GM08714 (cell line): ENCODE results near the gene MRGPRE.

ENCODE experiments used
- H3K4me3 ChIP-seq: fragments of 200-500 bp; sonication (Bioruptor generic); 2 replicates; pipeline ENCODE4 v1.5.1; 2014; ENCODE audit warnings: mild to moderate bottlenecking, low read length, inconsistent platforms
- ZNF274 ChIP-seq: IDR thresholded peaks from 2 replicates; pipeline ENCODE4 v1.6.1; 2012; ENCODE audit warnings: mild to moderate bottlenecking, low read depth, low read length

MRGPRE gene

DNA sequence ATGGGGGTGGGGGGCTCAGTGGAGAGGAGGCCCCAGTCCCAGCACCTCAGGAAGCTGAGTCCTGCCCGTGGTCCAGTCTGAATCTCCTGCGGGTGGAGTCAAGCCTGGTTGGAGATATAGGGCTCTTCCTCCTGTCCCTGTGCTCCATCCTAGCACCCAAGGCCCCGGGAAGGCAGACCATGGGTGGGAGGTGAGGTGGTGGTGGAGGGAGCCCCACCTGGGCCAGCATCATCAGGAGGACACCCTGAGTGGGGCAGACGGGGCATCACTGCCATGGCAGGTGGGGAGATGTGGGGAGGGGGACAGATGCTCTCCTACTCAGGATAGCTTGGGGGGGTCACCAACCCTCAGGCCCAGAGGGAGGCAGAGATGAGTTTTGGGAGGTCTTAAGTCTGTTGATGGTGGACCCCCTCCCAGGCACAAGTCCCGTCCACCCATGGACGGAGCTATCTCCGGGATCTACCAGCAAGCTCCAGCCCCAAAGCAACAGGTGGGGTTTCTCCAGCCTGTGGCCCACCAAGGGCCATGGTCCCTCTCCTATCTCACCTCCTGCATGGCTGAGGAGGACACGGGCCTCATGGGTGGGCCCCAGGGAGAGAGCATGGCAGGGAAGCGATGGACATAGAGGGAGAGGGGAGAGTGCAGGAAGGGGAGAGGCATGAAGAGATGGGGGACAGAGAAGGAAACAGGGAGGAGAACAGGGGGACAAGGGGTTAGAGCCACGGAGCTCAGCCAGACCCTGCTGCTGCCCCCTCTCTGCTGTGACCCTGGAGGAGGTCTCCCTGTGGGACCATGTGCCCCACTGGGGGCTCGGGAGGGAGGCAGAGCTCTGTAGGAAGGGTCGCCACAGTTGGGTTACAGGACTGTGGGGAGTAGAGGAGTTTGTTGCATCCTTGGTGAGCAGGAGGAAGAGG, 1.3 kb downstream of the MRGPRE start:
- TF ChIP-seq ZNF274, result no peak
- no peak overlapping the region for H3K4me3 ChIP-seq

DNA sequence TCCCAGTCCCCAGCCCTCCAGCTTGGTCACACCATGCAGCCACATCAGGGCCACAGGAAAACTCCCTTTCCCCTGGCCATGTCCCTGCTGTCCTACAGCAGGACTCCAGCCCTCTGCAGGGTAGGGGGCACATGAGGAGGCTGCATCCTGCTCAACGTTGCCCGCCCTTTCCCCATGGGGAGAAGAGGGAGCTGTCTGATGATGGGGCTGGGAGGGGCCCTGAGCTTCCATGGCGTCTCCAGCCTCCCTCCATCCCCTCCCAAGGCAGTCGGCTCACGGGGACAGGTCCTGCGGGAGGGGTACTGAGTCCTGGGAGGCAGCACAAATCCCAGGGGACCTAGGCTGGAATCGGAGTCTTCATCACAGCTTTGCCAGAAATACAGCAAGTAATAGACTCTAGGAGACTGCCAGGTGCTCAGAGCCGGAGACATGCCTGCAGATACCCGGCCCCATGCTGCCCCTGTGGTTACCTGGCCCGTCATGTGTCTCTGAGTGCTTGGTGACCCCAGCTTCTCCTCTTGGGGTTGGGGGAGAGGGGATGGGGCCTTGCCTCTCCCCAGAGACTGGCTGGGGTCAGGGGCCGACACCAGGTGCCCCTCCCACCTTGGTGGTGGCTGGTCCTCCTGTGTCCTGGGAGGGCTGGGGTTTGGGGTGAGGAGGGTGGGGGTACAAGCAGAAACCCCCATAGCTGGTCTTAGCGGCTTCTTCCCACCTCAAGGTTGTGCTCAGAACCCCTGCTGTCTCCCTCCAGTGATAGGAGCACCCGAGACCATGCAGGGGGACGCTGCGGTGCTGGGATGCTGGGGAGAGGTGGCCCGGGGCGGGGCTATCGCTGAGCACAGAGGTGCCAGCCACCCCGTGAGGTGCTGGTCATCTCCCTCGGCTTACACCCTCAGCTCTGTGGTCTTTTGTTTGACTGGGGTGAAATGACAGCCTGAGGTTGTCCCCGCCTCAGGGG, 2.3 kb downstream of the MRGPRE start:
- no peak overlapping the region for H3K4me3 ChIP-seq
- TF ChIP-seq ZNF274, result no peak

DNA sequence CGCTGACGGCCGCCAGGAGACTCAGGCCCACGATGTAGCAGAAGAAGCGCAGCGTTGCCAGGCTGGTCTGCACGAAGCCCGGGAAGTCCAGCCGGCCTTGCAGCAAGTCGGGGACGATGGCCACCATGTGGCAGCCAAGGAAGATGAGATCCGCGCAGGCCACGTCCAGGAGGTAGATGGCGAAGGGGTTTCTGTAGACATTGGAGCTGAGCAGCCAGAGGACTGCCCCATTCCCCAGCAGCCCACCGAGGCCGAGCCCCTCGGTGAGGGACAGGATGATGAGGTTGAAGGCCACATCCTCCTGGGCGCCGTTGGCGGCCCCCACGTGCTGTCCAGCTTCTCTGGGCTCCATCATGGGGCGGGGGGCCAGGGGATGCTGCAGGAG, 3.8 kb downstream of the MRGPRE start:
- no peak overlapping the region for H3K4me3 ChIP-seq
- no peak for TF ChIP-seq ZNF274

DNA sequence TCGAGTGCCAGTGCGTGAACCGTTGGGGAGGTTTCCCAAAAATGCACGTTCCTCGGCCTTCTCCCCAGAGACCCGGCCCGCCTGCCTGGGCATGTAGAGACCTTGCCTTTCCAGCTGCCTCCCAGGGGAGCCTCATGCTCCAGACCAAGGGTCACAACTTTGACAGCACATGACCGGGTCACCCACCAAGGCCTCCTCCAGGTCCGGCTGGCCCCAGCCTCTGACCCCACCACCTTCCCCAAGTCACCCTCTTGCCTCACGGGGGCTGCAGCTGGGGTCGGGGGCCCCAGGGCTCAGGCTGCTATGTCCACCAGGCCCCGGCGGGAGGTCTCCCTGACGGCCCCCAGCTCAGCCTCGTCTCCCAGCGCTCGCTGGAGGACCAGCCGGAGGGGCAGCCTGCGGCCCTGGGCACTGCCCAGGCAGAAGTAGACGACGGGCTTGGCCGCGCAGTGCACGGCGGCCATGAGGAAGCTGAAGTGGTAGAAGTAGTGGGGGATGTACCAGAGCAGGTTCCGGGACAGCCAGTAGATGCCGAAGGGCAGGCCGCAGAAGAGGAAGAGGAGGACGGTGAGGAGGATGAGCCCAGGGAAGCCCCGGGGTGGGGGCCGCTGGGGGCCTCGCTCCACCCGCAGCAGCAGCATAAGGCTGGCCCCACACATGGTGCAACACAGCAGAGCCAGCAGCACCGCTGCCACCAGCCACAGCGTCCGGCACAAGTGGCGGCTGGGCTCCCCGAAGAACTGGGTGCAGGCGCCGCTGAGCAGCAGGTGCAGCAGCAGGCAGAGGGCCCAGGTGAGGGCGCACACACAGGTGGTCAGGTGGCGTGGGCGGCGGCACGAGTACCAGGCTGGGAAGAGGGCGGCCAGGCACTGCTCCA, 4.4 kb downstream of the MRGPRE start:
- H3K4me3 ChIP-seq, result no peak overlapping the region
- TF ChIP-seq ZNF274, result no peak

DNA sequence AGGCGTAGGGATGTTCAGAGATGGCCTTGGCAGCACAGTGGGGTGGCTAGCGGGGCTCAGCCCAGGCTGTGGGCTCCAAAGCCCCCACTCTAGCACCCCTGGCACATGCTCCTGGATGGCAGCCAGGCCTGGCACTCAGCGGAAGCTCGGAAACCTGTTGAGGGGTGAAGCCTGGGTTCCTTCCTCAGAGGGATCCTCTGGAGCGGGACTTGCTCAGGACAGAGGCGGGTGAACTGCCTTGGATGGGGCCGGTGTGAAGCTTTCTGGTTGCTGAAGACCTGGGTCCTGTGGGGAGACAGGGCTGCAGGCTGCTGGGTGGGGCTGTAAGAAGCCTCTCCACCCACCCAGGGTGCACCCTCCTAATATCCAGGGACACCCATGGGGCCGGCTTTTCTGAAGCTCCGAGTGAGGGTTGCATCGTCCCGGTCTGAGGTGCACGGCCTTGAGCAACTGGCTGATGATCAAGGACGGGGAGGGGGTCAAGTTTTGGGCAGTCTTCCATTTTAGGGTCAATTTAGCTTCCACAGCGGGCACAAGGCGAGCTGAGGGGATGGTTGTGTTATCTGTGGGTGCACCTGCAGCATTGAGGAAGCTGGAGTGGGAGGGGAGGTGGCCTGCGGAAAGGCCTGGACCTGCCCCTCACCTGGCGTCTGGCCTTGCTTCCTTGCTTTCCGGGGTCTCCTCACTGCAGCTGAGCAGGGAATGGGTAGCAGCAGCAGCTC, 5.2 kb downstream of the MRGPRE start:
- H3K4me3 ChIP-seq, result no peak overlapping the region
- no peak for TF ChIP-seq ZNF274

DNA sequence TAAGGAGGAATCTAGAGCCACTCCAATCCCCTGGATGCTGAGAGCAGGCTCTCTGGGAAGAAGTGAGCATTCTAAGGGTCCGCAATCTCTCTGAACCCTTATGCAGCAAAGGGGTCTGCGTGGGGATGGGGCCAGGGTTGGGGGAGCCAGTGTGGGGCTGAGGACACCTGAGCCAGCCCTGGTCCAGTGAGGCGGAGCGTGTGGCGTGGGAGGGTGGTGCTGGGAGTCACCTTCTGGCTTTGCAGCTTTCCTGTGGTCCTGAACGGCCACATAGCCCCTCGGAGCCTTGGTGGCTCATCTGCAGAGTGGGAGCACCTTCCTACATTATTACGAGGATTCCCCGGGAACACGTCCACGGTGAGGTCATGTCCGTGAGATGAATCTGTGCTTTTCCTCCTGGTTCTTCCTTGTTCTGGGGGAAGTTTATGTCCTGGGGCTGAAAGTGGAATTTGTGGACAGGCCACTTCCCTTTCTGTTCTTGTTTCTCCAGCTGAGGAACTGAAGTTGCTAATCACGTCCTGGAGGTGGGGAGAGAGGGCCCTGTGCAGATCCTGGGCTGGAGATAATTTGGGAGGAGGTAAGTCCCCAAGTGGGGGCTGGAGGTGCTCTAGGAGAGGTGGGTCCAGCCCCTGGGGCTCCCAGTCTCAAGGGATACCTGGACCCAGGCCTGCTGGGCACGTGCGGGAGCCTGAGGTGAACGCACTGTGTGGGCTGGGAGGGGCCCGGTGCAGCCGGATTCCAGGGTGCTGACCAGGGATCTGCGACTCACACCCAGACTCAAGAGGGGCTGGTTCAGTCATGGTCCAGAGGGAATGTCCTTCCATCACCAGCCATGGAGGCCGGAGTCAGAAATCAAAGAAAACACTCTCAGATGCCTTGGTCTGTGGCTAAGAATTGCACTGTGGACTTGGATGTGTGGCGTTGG, 6.1 kb downstream of the MRGPRE start:
- H3K4me3 ChIP-seq, result no peak overlapping the region
- TF ChIP-seq ZNF274, result no peak

DNA sequence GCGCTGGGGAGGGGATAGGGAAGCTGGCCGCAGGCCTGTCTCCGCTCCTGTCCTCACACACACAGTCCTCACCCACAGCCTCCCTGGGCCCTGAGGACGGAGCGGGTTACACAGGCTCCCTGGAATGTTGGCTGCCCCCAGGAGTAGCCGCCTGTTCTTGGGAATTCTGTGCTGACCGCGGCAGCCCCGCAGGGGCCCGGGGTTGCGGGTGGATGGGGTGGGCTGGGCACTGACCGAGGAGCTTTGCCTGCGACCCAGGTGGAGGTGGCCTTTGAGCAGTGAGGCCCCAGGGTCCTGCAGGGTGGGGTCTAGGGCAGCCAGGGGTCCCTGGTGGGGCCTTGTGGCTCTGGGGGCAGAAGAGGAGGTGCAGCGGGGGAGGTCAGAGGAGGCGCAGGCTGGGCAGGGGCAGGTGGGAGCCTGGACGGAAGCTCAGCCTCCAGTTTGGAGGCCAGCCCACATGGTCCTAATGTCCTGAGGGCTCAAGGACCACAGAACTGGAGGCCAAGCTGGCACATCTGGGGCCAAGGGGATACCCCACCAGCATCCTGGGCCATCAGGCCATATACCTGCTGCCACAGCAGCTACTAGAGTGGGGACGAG, 7.0 kb downstream of the MRGPRE start:
- no peak overlapping the region for H3K4me3 ChIP-seq
- no peak for TF ChIP-seq ZNF274

DNA sequence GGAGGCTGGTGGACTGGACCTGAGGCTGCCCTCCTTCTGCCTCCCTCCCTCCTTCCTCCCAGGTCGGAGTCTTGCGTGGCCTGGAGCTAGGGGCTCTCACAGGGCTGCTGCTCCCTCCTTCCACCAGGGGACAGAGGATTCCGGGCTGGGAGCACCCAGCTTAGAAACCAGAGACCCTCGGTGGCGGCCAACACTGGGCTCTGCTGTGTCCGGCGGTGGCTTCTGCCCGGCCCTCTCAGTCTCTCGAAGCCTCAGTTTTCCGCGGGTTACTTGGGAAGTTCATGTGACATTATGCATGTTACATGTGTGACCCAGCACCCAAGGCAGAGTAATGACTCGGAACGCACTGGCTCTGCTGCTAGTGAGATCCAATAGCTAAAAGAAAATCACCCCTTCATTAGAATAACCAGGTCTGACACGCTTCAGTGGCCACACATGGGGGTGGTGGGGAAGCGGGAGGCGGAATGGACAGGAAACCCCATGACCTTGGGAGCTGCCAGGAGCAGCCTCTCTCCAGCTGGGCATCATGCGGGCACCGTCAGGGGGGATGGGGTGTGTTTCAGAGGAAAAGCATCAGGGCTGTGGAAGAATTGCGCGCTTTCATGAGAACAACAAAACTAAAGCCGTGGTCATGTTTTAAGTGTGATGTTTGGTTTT, 7.7 kb downstream of the MRGPRE start:
- no peak overlapping the region for H3K4me3 ChIP-seq
- no peak for TF ChIP-seq ZNF274

DNA sequence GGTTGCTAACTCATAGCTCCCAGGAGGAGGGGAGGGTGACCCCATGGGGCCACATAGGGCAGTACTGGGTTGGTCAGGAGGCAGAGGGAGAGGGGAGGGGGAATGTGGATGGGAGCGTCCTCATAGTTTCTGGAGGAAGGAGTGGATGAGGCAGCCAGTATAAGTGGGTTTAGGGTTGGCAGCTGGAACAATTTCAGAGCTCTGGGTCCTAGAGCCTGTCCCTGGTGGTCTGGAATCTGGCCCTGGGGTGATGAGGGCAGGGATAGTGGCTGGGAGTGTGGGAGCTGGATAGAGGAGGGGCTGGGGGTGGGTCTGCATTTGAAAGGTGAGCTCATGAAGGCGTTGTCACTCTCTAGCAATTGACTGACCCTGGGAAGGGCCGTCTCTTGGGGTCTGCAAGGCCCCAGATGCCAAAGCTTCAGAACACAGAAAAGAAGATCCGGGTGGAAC, 8.3 kb downstream of the MRGPRE start:
- TF ChIP-seq ZNF274, result no peak
- H3K4me3 ChIP-seq, result no peak overlapping the region

DNA sequence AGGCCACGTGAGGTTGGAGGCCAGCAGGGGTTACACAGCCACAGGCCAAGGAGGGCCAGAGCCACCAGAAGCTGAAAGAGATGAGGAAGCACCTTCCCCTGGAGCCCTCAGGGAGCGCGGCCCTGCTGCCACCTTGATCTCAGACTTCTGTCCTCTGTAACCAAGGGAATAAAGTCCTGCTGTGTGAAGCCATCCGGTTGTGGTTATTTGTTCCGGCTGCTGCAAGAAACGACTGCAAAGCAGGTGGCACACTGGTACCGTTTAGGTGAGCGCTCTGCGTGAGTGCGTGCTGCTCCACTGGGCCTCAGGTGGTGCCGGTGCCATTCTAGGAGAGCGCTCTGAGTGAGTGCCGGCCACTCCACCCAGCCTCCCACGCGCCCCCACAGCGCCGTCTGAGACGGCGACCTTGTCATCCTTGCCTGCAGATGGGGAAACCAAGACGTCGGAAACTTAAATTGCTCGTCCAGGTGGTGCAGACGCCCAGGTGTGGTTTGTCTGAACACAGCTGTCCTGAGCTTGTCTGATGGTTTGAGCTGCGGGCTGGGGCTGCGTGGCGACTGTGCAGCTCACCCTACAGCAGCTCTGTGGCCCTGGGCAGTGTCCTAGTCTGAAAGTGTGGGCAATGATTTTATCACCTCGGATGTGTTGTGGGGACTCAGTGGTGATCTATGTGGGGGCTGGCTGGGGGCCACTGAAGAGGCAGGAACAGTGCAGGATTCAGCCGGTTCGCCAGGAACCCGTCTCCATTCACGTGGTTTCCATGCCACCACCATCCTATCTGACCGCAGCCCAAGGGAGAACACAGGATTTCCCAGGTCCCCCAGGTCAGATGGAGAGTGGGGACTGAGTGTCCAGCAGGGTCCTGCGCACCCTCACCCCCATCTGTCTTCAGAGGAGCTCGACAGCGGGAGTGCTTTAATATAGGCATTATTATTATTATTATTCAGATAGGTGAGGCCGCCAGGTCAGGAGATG, 9.0 kb downstream of the MRGPRE start:
- no peak overlapping the region for H3K4me3 ChIP-seq
- no peak for TF ChIP-seq ZNF274
